SK-N-SH treated with all-trans-retinoic acid at 6 μM for 48 hours (cell line): ENCODE measurements around the gene DENND2C.

Experiments
- CSDC2 ChIP-seq: fragments of 250-450 bp; sonication (Bioruptor Pico); IDR thresholded peaks from 2 replicates; pipeline ENCODE4 v1.5.0; 2020; ENCODE audit warnings: mild to moderate bottlenecking, moderate library complexity
- GLIS3 ChIP-seq: fragments of 250-450 bp; sonication (Bioruptor Pico); IDR thresholded peaks from 2 replicates; pipeline ENCODE4 v1.5.0; 2020; ENCODE audit warnings: mild to moderate bottlenecking, moderate library complexity
- ISL1 ChIP-seq: fragments of 250-450 bp; sonication (Bioruptor Pico); IDR thresholded peaks from 2 replicates; pipeline ENCODE4 v2.1.2; 2022; ENCODE audit warnings: mild to moderate bottlenecking, moderate library complexity
- PATZ1 ChIP-seq: fragments of 250-450 bp; sonication (Bioruptor Pico); IDR thresholded peaks from 2 replicates; pipeline ENCODE4 v1.8.0; 2020; ENCODE audit warnings: mild to moderate bottlenecking, moderate library complexity, borderline replicate concordance
- PPARA ChIP-seq: fragments of 250-450 bp; sonication (Bioruptor Pico); IDR thresholded peaks from 2 replicates; pipeline ENCODE4 v1.5.0; 2020; ENCODE audit warnings: mild to moderate bottlenecking, borderline replicate concordance
- RARB ChIP-seq: fragments of 250-450 bp; sonication (Bioruptor Pico); IDR thresholded peaks from 2 replicates; pipeline ENCODE4 v1.8.0; 2021; ENCODE audit warnings: mild to moderate bottlenecking, moderate library complexity
- ZNF70 ChIP-seq: fragments of 450-650 bp; formaldehyde crosslinking; IDR thresholded peaks from 2 replicates; pipeline ENCODE4 v1.5.0; 2020; ENCODE audit warnings: mild to moderate bottlenecking, moderate library complexity
- ZNF8 ChIP-seq: fragments of 450-650 bp; formaldehyde crosslinking; IDR thresholded peaks from 2 replicates; pipeline ENCODE4 v1.5.0; 2020; ENCODE audit warnings: mild to moderate bottlenecking, moderate library complexity
- TF ChIP-seq, protein P1 (sequence below): fragments of 250-450 bp; sonication (Bioruptor Pico); IDR thresholded peaks from 2 replicates; pipeline ENCODE4 v1.5.1; 2020; ENCODE audit warnings: low read depth, mild to moderate bottlenecking, moderate library complexity

- TF ChIP-seq RARB (CRISPR knock-in tag) (no peak), GLIS3 (no peak), PATZ1 (CRISPR knock-in tag) (no peak), ZNF70 (CRISPR knock-in tag) (no peak), CSDC2 (CRISPR knock-in tag) (no peak), PPARA (CRISPR knock-in tag) (no peak), ZNF8 (CRISPR knock-in tag) (no peak), ISL1 (no peak)
- TF ChIP-seq, protein P1, sequence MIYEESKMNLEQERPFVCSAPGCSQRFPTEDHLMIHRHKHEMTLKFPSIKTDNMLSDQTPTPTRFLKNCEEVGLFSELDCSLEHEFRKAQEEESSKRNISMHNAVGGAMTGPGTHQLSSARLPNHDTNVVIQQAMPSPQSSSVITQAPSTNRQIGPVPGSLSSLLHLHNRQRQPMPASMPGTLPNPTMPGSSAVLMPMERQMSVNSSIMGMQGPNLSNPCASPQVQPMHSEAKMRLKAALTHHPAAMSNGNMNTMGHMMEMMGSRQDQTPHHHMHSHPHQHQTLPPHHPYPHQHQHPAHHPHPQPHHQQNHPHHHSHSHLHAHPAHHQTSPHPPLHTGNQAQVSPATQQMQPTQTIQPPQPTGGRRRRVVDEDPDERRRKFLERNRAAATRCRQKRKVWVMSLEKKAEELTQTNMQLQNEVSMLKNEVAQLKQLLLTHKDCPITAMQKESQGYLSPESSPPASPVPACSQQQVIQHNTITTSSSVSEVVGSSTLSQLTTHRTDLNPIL (CRISPR knock-in tag) = no peak
These were observed 119.5 kb downstream of the DENND2C start for GRCh38 chr1:114550336-114550735.
